IMR-90 (cell line): Measurements from ENCODE around the gene CSGALNACT2. TPM values are rescaled to one million over a fixed set of nuclear protein-coding genes. Genes with fewer than 3 reads are reported as not detected.

Experiments
- ATAC-seq: fragments of 200-7000 bp; cut with Tn5 transposase; 2 replicates; pipeline ENCODE4 v1.9.1; 2020; ENCODE audit warnings: low read depth, mild to moderate bottlenecking, moderate library complexity
- BruUV-seq: library from RNA; stranded (reverse); fragments of 400-500 nt; replicated peaks from 2 replicates; lab custom pipeline; 2021; lab: Mats Ljungman, UMichigan
- CTCF ChIA-PET: fragments of 300-600 bp; formaldehyde crosslinking; extraction: SDS; loops from one replicate; lab custom pipeline; 2021; ENCODE audit warnings: antibody characterized with exemption; lab: Yijun Ruan, JAX
- POLR2A ChIA-PET: fragments of 300-600 bp; sonication (Branson Sonifier 250); formaldehyde crosslinking; loops from one replicate; lab custom pipeline; 2022; ENCODE audit warnings: antibody characterized with exemption; ENCODE audit not compliant: unreplicated experiment; lab: Charles Lee
- DNase-seq: peaks from one replicate; pipeline ENCODE4 v3.0.0; 2013
- H2AFZ ChIP-seq: replicated peaks from 2 replicates; pipeline ENCODE3; 2013; ENCODE audit warnings: low read length, mild to moderate bottlenecking; ENCODE audit not compliant: poor library complexity
- H2AK5ac ChIP-seq: 2 replicates; pipeline ENCODE4 v1.6.1; 2013; ENCODE audit warnings: low read depth, low read length, inconsistent platforms
- H2AK9ac ChIP-seq: replicated peaks from 2 replicates; pipeline ENCODE3; 2013; ENCODE audit warnings: mild to moderate bottlenecking, low read depth, low read length, moderate library complexity; ENCODE audit not compliant: poor library complexity
- H2BK120ac ChIP-seq: 2 replicates; pipeline ENCODE4 v1.6.1; 2013; ENCODE audit warnings: low read depth, low read length, inconsistent platforms
- H2BK15ac ChIP-seq: 3 replicates; pipeline ENCODE4 v1.6.1; 2013; ENCODE audit warnings: low read depth, low read length, inconsistent platforms
- H2BK20ac ChIP-seq: 2 replicates; pipeline ENCODE4 v1.6.1; 2013; ENCODE audit warnings: low read depth, mild to moderate bottlenecking, inconsistent platforms, low read length, moderate library complexity
- H2BK5ac ChIP-seq: 2 replicates; pipeline ENCODE4 v1.6.1; 2013; ENCODE audit warnings: mild to moderate bottlenecking, low read depth, low read length, inconsistent platforms; ENCODE audit not compliant: poor library complexity, severe bottlenecking
- H3K14ac ChIP-seq: replicated peaks from 2 replicates; pipeline ENCODE4 v1.6.1; 2013; ENCODE audit warnings: low read depth, low read length, inconsistent platforms
- H3K18ac ChIP-seq: 2 replicates; pipeline ENCODE4 v1.6.1; 2013; ENCODE audit warnings: low read depth, low read length, control low read depth
- H3K23ac ChIP-seq: 2 replicates; pipeline ENCODE4 v1.6.1; 2013; ENCODE audit warnings: low read depth, low read length, inconsistent platforms
- H3K27ac ChIP-seq: 2 replicates; pipeline ENCODE4 v1.5.1; 2013; ENCODE audit warnings: mild to moderate bottlenecking, control low read depth, low read length; ENCODE audit not compliant: insufficient read depth
- H3K27me3 ChIP-seq: 2 replicates; pipeline ENCODE4 v1.6.1; 2013; ENCODE audit warnings: low read length; ENCODE audit not compliant: control insufficient read depth, insufficient read depth
- H3K36me3 ChIP-seq: 2 replicates; pipeline ENCODE4 v1.6.1; 2013; ENCODE audit warnings: low read length, mixed read lengths; ENCODE audit not compliant: control insufficient read depth, insufficient read depth
- H3K4ac ChIP-seq: 2 replicates; pipeline ENCODE4 v1.6.1; 2013; ENCODE audit warnings: low read depth, low read length, inconsistent platforms
- H3K4me1 ChIP-seq: 2 replicates; pipeline ENCODE4 v1.6.1; 2013; ENCODE audit warnings: low read length, mixed read lengths; ENCODE audit not compliant: control insufficient read depth, insufficient read depth
- H3K4me2 ChIP-seq: 2 replicates; pipeline ENCODE4 v1.6.1; 2013; ENCODE audit warnings: low read depth, mild to moderate bottlenecking, control low read depth, low read length, moderate library complexity
- H3K4me3 ChIP-seq: 2 replicates; pipeline ENCODE4 v1.5.1; 2013; ENCODE audit warnings: low read depth, mild to moderate bottlenecking, control low read depth, low read length, moderate library complexity; ENCODE audit not compliant: insufficient read depth
- H3K56ac ChIP-seq: 2 replicates; pipeline ENCODE4 v1.6.1; 2013; ENCODE audit warnings: low read length, inconsistent platforms; ENCODE audit not compliant: insufficient read depth; ENCODE audit errors: extremely low read depth
- H3K79me1 ChIP-seq, 2 experiments: 2 replicates each; pipeline ENCODE4 v1.6.1; 2013; ENCODE audit warnings: low read length in 2 of 2, inconsistent platforms in 1 of 2, low read depth in 1 of 2
- H3K9ac ChIP-seq: 2 replicates; pipeline ENCODE4 v1.6.1; 2013; ENCODE audit warnings: low read depth, low read length, control low read depth
- H3K9me1 ChIP-seq: 2 replicates; pipeline ENCODE4 v1.6.1; 2013; ENCODE audit warnings: low read length, inconsistent platforms; ENCODE audit not compliant: insufficient read depth
- H3K9me3 ChIP-seq: 2 replicates; pipeline ENCODE4 v1.6.1; 2013; ENCODE audit warnings: low read length; ENCODE audit not compliant: control insufficient read depth, insufficient read depth
- H4K20me1 ChIP-seq: 2 replicates; pipeline ENCODE4 v1.6.1; 2013; ENCODE audit warnings: low read length, inconsistent platforms; ENCODE audit not compliant: insufficient read depth
- H4K5ac ChIP-seq: 2 replicates; pipeline ENCODE4 v1.6.1; 2013; ENCODE audit warnings: mild to moderate bottlenecking, low read depth, low read length, control low read depth
- H4K8ac ChIP-seq, 2 experiments: 2 replicates each; pipeline ENCODE4 v1.6.1; 2013; ENCODE audit warnings: low read depth in 2 of 2, low read length in 2 of 2, control low read depth in 1 of 2, inconsistent platforms in 1 of 2
- H4K91ac ChIP-seq: 2 replicates; pipeline ENCODE4 v1.6.1; 2013; ENCODE audit warnings: low read depth, low read length, inconsistent platforms; ENCODE audit not compliant: insufficient read depth
- BHLHE40 ChIP-seq: fragments of 150-350 bp; IDR thresholded peaks from 2 replicates; pipeline ENCODE4 v1.6.1; 2016; ENCODE audit warnings: mild to moderate bottlenecking, low read depth, low read length
- CEBPB ChIP-seq: IDR thresholded peaks from 2 replicates; pipeline ENCODE4 v1.6.1; 2012; ENCODE audit warnings: low read depth, low read length, improper control_type of control experiment
- ELK1 ChIP-seq: fragments of 150-350 bp; IDR thresholded peaks from 2 replicates; pipeline ENCODE4 v1.6.1; 2016; ENCODE audit warnings: low read depth, mild to moderate bottlenecking, low read length, moderate library complexity, borderline replicate concordance
- FOS ChIP-seq: fragments of 150-350 bp; IDR thresholded peaks from 2 replicates; pipeline ENCODE4 v1.6.1; 2016; ENCODE audit warnings: low read depth, low read length
- MAFK ChIP-seq: IDR thresholded peaks from 2 replicates; pipeline ENCODE4 v1.6.1; 2012; ENCODE audit warnings: low read depth, low read length, improper control_type of control experiment
- MAZ ChIP-seq: IDR thresholded peaks from 2 replicates; pipeline ENCODE4 v1.6.1; 2012; ENCODE audit warnings: low read depth, mild to moderate bottlenecking, low read length, improper control_type of control experiment, moderate library complexity, borderline replicate concordance
- MXI1 ChIP-seq: IDR thresholded peaks from 2 replicates; pipeline ENCODE4 v1.6.1; 2012; ENCODE audit warnings: low read depth, mild to moderate bottlenecking, low read length, moderate library complexity, borderline replicate concordance
- NFE2L2 ChIP-seq: fragments of 150-350 bp; IDR thresholded peaks from 2 replicates; pipeline ENCODE4 v1.6.1; 2016; ENCODE audit warnings: low read depth, mild to moderate bottlenecking, low read length
- POLR2A ChIP-seq: IDR thresholded peaks from 2 replicates; pipeline ENCODE4 v1.6.1; 2012; ENCODE audit warnings: mild to moderate bottlenecking, low read depth, low read length
- RCOR1 ChIP-seq: IDR thresholded peaks from 2 replicates; pipeline ENCODE4 v1.6.1; 2012; ENCODE audit warnings: mild to moderate bottlenecking, low read length, improper control_type of control experiment; ENCODE audit not compliant: insufficient replicate concordance
- SMC3 ChIP-seq: fragments of 150-350 bp; IDR thresholded peaks from 2 replicates; pipeline ENCODE4 v1.6.1; 2016; ENCODE audit warnings: low read depth, mild to moderate bottlenecking, antibody characterized with exemption, low read length, moderate library complexity
- WGBS, 2 experiments: methylation state at CpG; one replicate each; pipeline versions ENCODE4 v1.1.5 to v1.1.7; 2013; ENCODE audit warnings: missing lambda C conversion rate in 2 of 2; ENCODE audit not compliant: insufficient read length in 1 of 2; ENCODE audit errors: extremely low coverage in 2 of 2; 5-methylcytosine and 5-hydroxymethylcytosine counted together
- dilution Hi-C: fragments of 300-500 bp; cut with HindIII; formaldehyde crosslinking; loops from one replicate; pipeline ENCODE4 v1.14.3; 2018; ENCODE audit warnings: low sequenced_read_pairs; ENCODE audit not compliant: unreplicated experiment
- in situ Hi-C: fragments of 300-500 bp; cut with MboI; formaldehyde crosslinking; loops from 3 replicates; pipeline ENCODE4 v1.14.3; 2019; ENCODE audit warnings: low sequenced_read_pairs, inconsistent platforms, mixed read lengths
- intact Hi-C: fragments of 100-400 bp; cut with micrococcal nuclease; formaldehyde crosslinking; loops from 2 replicates; pipeline ENCODE4 v1.10.0; 2022
- polyA plus RNA-seq, 3 experiments: library from polyadenylated mRNA; depleted of rRNA; stranded (reverse); fragments of >200 nt; gene quantifications; 2 replicates each; pipeline ENCODE4 v1.2.3, GENCODE V29; 2012; ENCODE audit warnings: low replicate concordance in 1 of 3
- total RNA-seq: library from RNA; depleted of rRNA; stranded (reverse); fragments of >200 nt; gene quantifications from 2 replicates; pipeline ENCODE4 v1.2.3, GENCODE V29; 2012

CSGALNACT2 gene
- total and polyA plus RNA-seq, 2 of the 4 experiments (the other 2 are of a cell fraction): 6.5 to 13.1 TPM

GRCh38 chr10:43216931-43217562 is 78.8 kb downstream of the CSGALNACT2 start:
- H3K9me3 ChIP-seq: no peaks in the 10 kb centered on the region
- no TSS peak for BruUV-seq
- in situ Hi-C loops: no loop called here
- TF ChIP-seq BHLHE40: no peak
- no peak for TF ChIP-seq ELK1
- no peak for TF ChIP-seq SMC3
- no peak for TF ChIP-seq NFE2L2
- no peak for TF ChIP-seq RCOR1
- no peak for TF ChIP-seq FOS
- no peak for TF ChIP-seq CEBPB
- no peak for TF ChIP-seq MAFK
- TF ChIP-seq MAZ: no peak
- no peak for TF ChIP-seq MXI1
- TF ChIP-seq POLR2A: no peak
- no peak overlapping the region for H3K14ac ChIP-seq
- no peak overlapping the region for H3K4ac ChIP-seq
- H3K56ac ChIP-seq: no peak overlapping the region
- H3K4me3 ChIP-seq: no peak overlapping the region
- no peaks in the 10 kb centered on the region for H3K9me1 ChIP-seq
- H3K4me1 ChIP-seq: no peaks in the 10 kb centered on the region
- no peak overlapping the region for H2BK15ac ChIP-seq
- no peaks in the 10 kb centered on the region; the same call in 1 of the 2 replicates for H4K20me1 ChIP-seq
- no peak overlapping the region for H2AFZ ChIP-seq
- peaks cover 54% of the 10 kb centered on the region; the same call in 1 of the 2 replicates for H3K27me3 ChIP-seq
- no peak overlapping the region for H2BK5ac ChIP-seq
- no peak overlapping the region for H2AK5ac ChIP-seq
- ChIA-PET POLR2A (no interaction called here), CTCF (no interaction called here)
- no peak overlapping the region for H2BK20ac ChIP-seq
- H3K27ac ChIP-seq: no peak overlapping the region
- H4K5ac ChIP-seq: no peak overlapping the region
- H3K23ac ChIP-seq: no peak overlapping the region
- no peak overlapping the region for H3K4me2 ChIP-seq
- H3K79me1 ChIP-seq: no peaks in the 10 kb centered on the region
- DNase-seq: no peak
- no CpG with 5 or more reads among the region's 15 CpGs for WGBS, 2 experiments
- H3K9ac ChIP-seq: no peak overlapping the region
- no peak overlapping the region for H4K8ac ChIP-seq
- dilution Hi-C loops: no loop called here
- H2AK9ac ChIP-seq: no peak overlapping the region
- H4K91ac ChIP-seq: no peak overlapping the region
- ATAC-seq: no peak
- no peak overlapping the region for H2BK120ac ChIP-seq
- intact Hi-C loops: no loop called here
- no peak overlapping the region for H3K18ac ChIP-seq
- no peaks in the 10 kb centered on the region for H3K36me3 ChIP-seq
